Activated naive CD8-positive, alpha-beta T cell treated with anti-CD3 and anti-CD28 coated beads for 36 hours (primary cell): ENCODE measurements around the gene GRK1. TPM values are rescaled to one million over a fixed set of nuclear protein-coding genes. Genes with fewer than 3 reads are reported as not detected.
"Not testable (repeated sequence)": the region's sequence is repeated elsewhere in the genome, so short reads cannot be mapped to it uniquely, and the experiment has no call there.

Experiments used
- DNase-seq: peaks from one replicate; pipeline ENCODE4 v3.0.0; 2021
- H3K27ac Mint-ChIP-seq: one replicate; pipeline ENCODE4 v1.8.0; 2022; ENCODE audit warnings: mild to moderate bottlenecking, moderate library complexity, mixed read lengths
- H3K27me3 Mint-ChIP-seq: one replicate; pipeline ENCODE4 v1.8.0; 2022; ENCODE audit warnings: mild to moderate bottlenecking, mixed read lengths
- H3K36me3 Mint-ChIP-seq: one replicate; pipeline ENCODE4 v1.8.0; 2021; ENCODE audit warnings: mild to moderate bottlenecking, mixed read lengths
- H3K4me1 Mint-ChIP-seq: one replicate; pipeline ENCODE4 v1.8.0; 2021; ENCODE audit warnings: mixed read lengths
- H3K4me3 Mint-ChIP-seq: one replicate; pipeline ENCODE4 v1.8.0; 2022; ENCODE audit warnings: mild to moderate bottlenecking, moderate library complexity, mixed read lengths
- H3K9me3 Mint-ChIP-seq: one replicate; pipeline ENCODE4 v1.8.0; 2022; ENCODE audit warnings: mixed read lengths
- total RNA-seq, 2 experiments: library from RNA; stranded (reverse); gene quantifications; one replicate each; pipeline ENCODE4 v1.2.3, GENCODE V29; 2021

The GRK1 gene
- total RNA-seq, 2 experiments from 2014 or later = not detected

GRCh38 chr13:113745059-113745458 is 78.0 kb downstream of the GRK1 start:
- no peak overlapping the region for H3K4me3 Mint-ChIP-seq
- H3K36me3 Mint-ChIP-seq = no peaks in the 10 kb centered on the region
- no peak overlapping the region for H3K27ac Mint-ChIP-seq
- peaks cover 40% of the 10 kb centered on the region for H3K27me3 Mint-ChIP-seq
- H3K4me1 Mint-ChIP-seq = peaks cover 20% of the 10 kb centered on the region
- no peak for DNase-seq
- no peaks in the 10 kb centered on the region for H3K9me3 Mint-ChIP-seq

- peaks cover 35% of the 10 kb centered on the region for H3K27me3 Mint-ChIP-seq
- not testable (repeated sequence) for H3K4me3 Mint-ChIP-seq, H3K27ac Mint-ChIP-seq, H3K36me3 Mint-ChIP-seq, DNase-seq, H3K9me3 Mint-ChIP-seq
- peaks cover 18% of the 10 kb centered on the region for H3K4me1 Mint-ChIP-seq
Measured at GRCh38 chr13:113745500-113746142, 78.6 kb downstream of the GRK1 start.

- no peak overlapping the region for H3K4me3 Mint-ChIP-seq
- H3K36me3 Mint-ChIP-seq = no peaks in the 10 kb centered on the region
- H3K4me1 Mint-ChIP-seq = peaks cover 14% of the 10 kb centered on the region
- DNase-seq = no peak
- H3K9me3 Mint-ChIP-seq = no peaks in the 10 kb centered on the region
- peaks cover 30% of the 10 kb centered on the region for H3K27me3 Mint-ChIP-seq
- H3K27ac Mint-ChIP-seq = no peak overlapping the region
Measured at GRCh38 chr13:113746143-113746525, 79.1 kb downstream of the GRK1 start.

GRCh38 chr13:113746671-113747070 is 79.7 kb downstream of the GRK1 start:
- no peak overlapping the region for H3K4me3 Mint-ChIP-seq
- no peak overlapping the region for H3K27ac Mint-ChIP-seq
- no peaks in the 10 kb centered on the region for H3K36me3 Mint-ChIP-seq
- H3K4me1 Mint-ChIP-seq = peaks cover 9% of the 10 kb centered on the region
- no peaks in the 10 kb centered on the region for H3K9me3 Mint-ChIP-seq
- no peak for DNase-seq
- peaks cover 24% of the 10 kb centered on the region for H3K27me3 Mint-ChIP-seq

GRCh38 chr13:113747291-113747833 is 80.3 kb downstream of the GRK1 start:
- H3K9me3 Mint-ChIP-seq = no peaks in the 10 kb centered on the region
- H3K27me3 Mint-ChIP-seq = peaks cover 17% of the 10 kb centered on the region
- H3K4me3 Mint-ChIP-seq = no peak overlapping the region
- no peak for DNase-seq
- H3K36me3 Mint-ChIP-seq = no peaks in the 10 kb centered on the region
- peaks cover 2% of the 10 kb centered on the region for H3K4me1 Mint-ChIP-seq
- H3K27ac Mint-ChIP-seq = no peak overlapping the region

GRCh38 chr13:113748101-113748861 is 81.3 kb downstream of the GRK1 start:
- Mint-ChIP-seq H3K27ac (no peak overlapping the region), H3K36me3 (no peaks in the 10 kb centered on the region), H3K4me3 (no peak overlapping the region), H3K4me1 (no peaks in the 10 kb centered on the region), H3K27me3 (peaks cover 10% of the 10 kb centered on the region), H3K9me3 (no peaks in the 10 kb centered on the region)
- no peak for DNase-seq

GRCh38 chr13:113748862-113749451 is 81.9 kb downstream of the GRK1 start:
- Mint-ChIP-seq H3K36me3 (no peaks in the 10 kb centered on the region), H3K9me3 (no peaks in the 10 kb centered on the region), H3K4me1 (no peaks in the 10 kb centered on the region), H3K4me3 (no peak overlapping the region), H3K27ac (no peak overlapping the region), H3K27me3 (peaks cover 3% of the 10 kb centered on the region)
- no peak for DNase-seq

- Mint-ChIP-seq H3K27me3 (peaks cover 2% of the 10 kb centered on the region), H3K4me1 (no peaks in the 10 kb centered on the region), H3K36me3 (no peaks in the 10 kb centered on the region), H3K4me3 (no peak overlapping the region), H3K9me3 (no peaks in the 10 kb centered on the region), H3K27ac (no peak overlapping the region)
- DNase-seq = no peak
Measured at GRCh38 chr13:113749507-113749906, 82.5 kb downstream of the GRK1 start.

GRCh38 chr13:113749967-113750366 is 82.9 kb downstream of the GRK1 start:
- no peaks in the 10 kb centered on the region for H3K4me1 Mint-ChIP-seq
- no peaks in the 10 kb centered on the region for H3K36me3 Mint-ChIP-seq
- no peak for DNase-seq
- H3K27ac Mint-ChIP-seq = no peak overlapping the region
- H3K27me3 Mint-ChIP-seq = peaks cover 4% of the 10 kb centered on the region
- no peaks in the 10 kb centered on the region for H3K9me3 Mint-ChIP-seq
- no peak overlapping the region for H3K4me3 Mint-ChIP-seq

- H3K4me1 Mint-ChIP-seq = no peaks in the 10 kb centered on the region
Measured at GRCh38 chr13:113750554-113751399, 83.8 kb downstream of the GRK1 start.

GRCh38 chr13:113751491-113751890 is 84.5 kb downstream of the GRK1 start:
- Mint-ChIP-seq H3K27ac (no peak overlapping the region), H3K27me3 (peaks cover 7% of the 10 kb centered on the region), H3K9me3 (no peaks in the 10 kb centered on the region), H3K4me3 (no peak overlapping the region), H3K36me3 (no peaks in the 10 kb centered on the region), H3K4me1 (no peaks in the 10 kb centered on the region)
- no peak for DNase-seq

More at GRCh38 chr13:113750554-113751399, 83.8 kb downstream of the GRK1 start:
- DNase-seq = no peak
- no peak overlapping the region for H3K4me3 Mint-ChIP-seq
- peaks cover 7% of the 10 kb centered on the region for H3K27me3 Mint-ChIP-seq
- no peak overlapping the region for H3K27ac Mint-ChIP-seq
- H3K9me3 Mint-ChIP-seq = no peaks in the 10 kb centered on the region
- H3K36me3 Mint-ChIP-seq = no peaks in the 10 kb centered on the region

GRCh38 chr13:113752211-113752986 is 85.4 kb downstream of the GRK1 start:
- H3K9me3 Mint-ChIP-seq, DNase-seq, H3K4me1 Mint-ChIP-seq, H3K27ac Mint-ChIP-seq, H3K36me3 Mint-ChIP-seq, H3K4me3 Mint-ChIP-seq: not testable (repeated sequence)
- peaks cover 11% of the 10 kb centered on the region for H3K27me3 Mint-ChIP-seq

GRCh38 chr13:113753171-113753570 is 86.2 kb downstream of the GRK1 start:
- no peaks in the 10 kb centered on the region for H3K36me3 Mint-ChIP-seq
- H3K4me3 Mint-ChIP-seq = no peak overlapping the region
- peaks cover 19% of the 10 kb centered on the region for H3K27me3 Mint-ChIP-seq

GRCh38 chr13:113754242-113754641 is 87.2 kb downstream of the GRK1 start:
- Mint-ChIP-seq H3K4me3 (no peak overlapping the region), H3K27ac (no peak overlapping the region), H3K9me3 (no peaks in the 10 kb centered on the region), H3K27me3 (peaks cover 25% of the 10 kb centered on the region), H3K4me1 (peaks cover 2% of the 10 kb centered on the region), H3K36me3 (no peaks in the 10 kb centered on the region)
- no peak for DNase-seq

More at GRCh38 chr13:113753171-113753570, 86.2 kb downstream of the GRK1 start:
- no peak overlapping the region for H3K27ac Mint-ChIP-seq
- DNase-seq = no peak
- no peaks in the 10 kb centered on the region for H3K9me3 Mint-ChIP-seq
- H3K4me1 Mint-ChIP-seq = no peaks in the 10 kb centered on the region
